Stimulated activated naive CD8-positive, alpha-beta T cell treated with anti-CD3 and anti-CD28 coated beads, Interleukin-15, amount 100 ng/mL, for 72 hours (primary cell): Measurements from ENCODE around the gene TRHDE.

Source experiments
- ATAC-seq: fragments of 150-1000 bp; cut with Tn5 transposase; 2 replicates; pipeline ENCODE4 v1.10.0; 2021; ENCODE audit warnings: mild to moderate bottlenecking, moderate library complexity
- DNase-seq, 2 donors: peaks; one replicate each; pipeline ENCODE4 v3.0.0; 2021 to 2022
- H3K27ac Mint-ChIP-seq, 2 donors: one replicate each; pipeline ENCODE4 v1.8.0; 2022; ENCODE audit warnings: mild to moderate bottlenecking in 2 of 2, mixed read lengths in 2 of 2, moderate library complexity in 2 of 2
- H3K27me3 Mint-ChIP-seq: one replicate; pipeline ENCODE4 v1.8.0; 2022; ENCODE audit warnings: mixed read lengths
- H3K4me1 Mint-ChIP-seq: one replicate; pipeline ENCODE4 v1.8.0; 2022; ENCODE audit warnings: mild to moderate bottlenecking, mixed read lengths
- H3K4me3 Mint-ChIP-seq, 2 donors: one replicate each; pipeline ENCODE4 v1.8.0; 2022; ENCODE audit warnings: mild to moderate bottlenecking in 2 of 2, mixed read lengths in 2 of 2, moderate library complexity in 1 of 2
- H3K9me3 Mint-ChIP-seq, 2 donors: one replicate each; pipeline ENCODE4 v1.8.0; 2022; ENCODE audit warnings: mixed read lengths in 2 of 2

TRHDE gene

GRCh38 chr12:72432037-72432604 lies 160.0 kb downstream of the TRHDE start:
- ATAC-seq (no peak), DNase-seq (no peak)
- Mint-ChIP-seq H3K4me3 (no peak overlapping the region), H3K27ac (no peak overlapping the region), H3K27me3 (no peaks in the 10 kb centered on the region), H3K9me3 (no peaks in the 10 kb centered on the region), H3K4me1 (no peaks in the 10 kb centered on the region)

DNA sequence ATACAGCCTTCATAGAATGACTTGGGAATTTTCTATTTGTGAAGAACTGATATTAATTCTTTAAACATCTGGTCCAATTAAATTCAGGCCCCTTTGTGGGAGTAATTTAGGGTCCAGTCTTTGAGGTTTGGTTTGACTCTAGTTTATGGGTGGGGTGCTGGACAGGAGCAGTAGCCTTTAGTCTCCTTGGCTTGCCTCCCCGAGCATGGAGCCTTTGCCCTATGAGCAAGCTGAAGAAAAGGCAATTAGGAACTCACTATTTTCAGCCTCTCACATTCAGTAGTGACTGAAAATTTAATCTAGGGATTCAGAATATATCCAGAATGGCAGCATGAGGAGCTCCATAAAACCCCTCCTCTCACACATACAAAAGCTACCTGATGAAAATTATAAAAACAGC lies 161.1 kb downstream of the TRHDE start:
- Mint-ChIP-seq H3K27me3 (no peaks in the 10 kb centered on the region), H3K9me3 (peaks cover 0 to 5% of the 10 kb centered on the region in 2 donors), H3K4me3 (no peak overlapping the region), H3K27ac (no peak overlapping the region), H3K4me1 (no peaks in the 10 kb centered on the region)
- ATAC-seq = no peak
- no peak for DNase-seq

DNA sequence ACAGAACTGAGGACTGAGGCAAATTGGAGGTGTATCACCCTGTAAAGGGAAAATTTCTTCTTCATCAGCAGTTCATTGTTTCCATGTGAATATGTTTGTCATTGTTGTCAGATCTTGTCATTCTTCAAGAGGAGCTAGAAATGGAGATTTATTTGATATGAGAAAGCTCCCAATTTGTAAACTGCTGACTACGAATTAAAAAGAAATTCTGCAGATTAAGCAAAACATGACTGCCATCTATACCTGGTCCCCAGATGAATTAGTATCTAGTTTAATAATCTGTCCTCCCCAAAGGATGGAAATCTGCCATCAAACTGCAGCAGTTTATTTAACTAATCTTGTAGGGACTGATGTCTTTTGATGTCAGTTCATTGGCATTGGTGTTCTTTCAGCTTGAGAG lies 162.8 kb downstream of the TRHDE start:
- H3K27me3 Mint-ChIP-seq = no peaks in the 10 kb centered on the region
- ATAC-seq = no peak
- H3K9me3 Mint-ChIP-seq = peaks cover 0 to 5% of the 10 kb centered on the region in 2 donors
- no peak for DNase-seq
- H3K4me3 Mint-ChIP-seq = no peak overlapping the region
- H3K4me1 Mint-ChIP-seq = no peaks in the 10 kb centered on the region
- no peak overlapping the region for H3K27ac Mint-ChIP-seq

DNA sequence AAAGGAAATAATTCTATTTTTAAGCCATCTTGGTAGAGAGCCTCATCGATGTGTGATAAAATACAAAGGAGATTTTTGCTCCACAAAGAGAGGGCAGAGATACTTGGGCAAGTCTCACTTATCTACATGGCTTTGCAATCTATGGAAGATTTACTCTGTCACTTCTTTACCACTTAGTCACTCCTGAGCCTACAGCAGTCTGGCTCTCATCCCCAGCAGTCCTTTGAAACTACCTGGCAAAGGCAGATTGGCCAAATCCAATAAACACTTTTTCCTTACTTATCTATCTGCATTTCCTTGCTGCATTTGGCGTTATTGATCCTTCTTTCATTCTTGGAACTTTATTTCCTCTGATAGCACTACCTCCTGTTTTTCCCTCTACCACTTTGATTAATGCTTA lies 170.0 kb downstream of the TRHDE start:
- H3K27ac Mint-ChIP-seq = no peak overlapping the region
- H3K9me3 Mint-ChIP-seq = peaks cover 11 to 16% of the 10 kb centered on the region in 2 donors
- no peaks in the 10 kb centered on the region for H3K27me3 Mint-ChIP-seq
- DNase-seq (no peak), ATAC-seq (no peak)
- H3K4me1 Mint-ChIP-seq = no peaks in the 10 kb centered on the region
- no peak overlapping the region for H3K4me3 Mint-ChIP-seq

DNA sequence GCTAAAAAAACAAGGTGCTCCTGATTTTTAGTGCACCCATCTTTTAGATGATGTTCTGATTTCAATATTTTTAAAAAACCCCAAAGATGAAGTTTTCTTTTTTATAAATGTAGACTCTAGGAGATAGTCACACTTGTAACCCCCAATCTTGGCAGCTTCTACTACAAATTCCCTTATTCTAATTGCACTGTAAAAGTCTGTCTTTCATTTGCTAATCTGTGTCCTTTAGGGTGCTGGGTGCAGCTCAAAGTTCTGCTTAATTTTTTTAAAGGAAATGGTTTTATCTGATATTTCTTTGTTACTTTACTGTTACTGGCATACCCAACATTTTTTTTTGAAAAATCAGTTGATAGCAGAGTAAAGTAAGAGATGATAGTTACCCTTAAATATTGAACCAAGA lies 172.0 kb downstream of the TRHDE start:
- ATAC-seq (no peak), DNase-seq (no peak)
- H3K9me3 Mint-ChIP-seq = peaks cover 11 to 12% of the 10 kb centered on the region in 2 donors
- no peak overlapping the region for H3K4me3 Mint-ChIP-seq
- no peaks in the 10 kb centered on the region for H3K27me3 Mint-ChIP-seq
- H3K4me1 Mint-ChIP-seq = no peaks in the 10 kb centered on the region
- no peak overlapping the region for H3K27ac Mint-ChIP-seq

- no peak for ATAC-seq
- H3K4me1 Mint-ChIP-seq = no peaks in the 10 kb centered on the region
Measured at GRCh38 chr12:72444566-72444965, 172.4 kb downstream of the TRHDE start.

GRCh38 chr12:72448089-72448488 lies 175.9 kb downstream of the TRHDE start:
- H3K9me3 Mint-ChIP-seq = peaks cover 7 to 14% of the 10 kb centered on the region in 2 donors
- H3K4me1 Mint-ChIP-seq = no peaks in the 10 kb centered on the region
- no peak overlapping the region for H3K4me3 Mint-ChIP-seq
- H3K27me3 Mint-ChIP-seq = no peaks in the 10 kb centered on the region
- DNase-seq = no peak
- ATAC-seq = no peak
- H3K27ac Mint-ChIP-seq = no peak overlapping the region

More at GRCh38 chr12:72444566-72444965, 172.4 kb downstream of the TRHDE start:
- DNase-seq = no peak
- no peak overlapping the region for H3K27ac Mint-ChIP-seq
- no peaks in the 10 kb centered on the region for H3K27me3 Mint-ChIP-seq
- no peak overlapping the region for H3K4me3 Mint-ChIP-seq
- H3K9me3 Mint-ChIP-seq = peaks cover 11 to 12% of the 10 kb centered on the region in 2 donors

DNA sequence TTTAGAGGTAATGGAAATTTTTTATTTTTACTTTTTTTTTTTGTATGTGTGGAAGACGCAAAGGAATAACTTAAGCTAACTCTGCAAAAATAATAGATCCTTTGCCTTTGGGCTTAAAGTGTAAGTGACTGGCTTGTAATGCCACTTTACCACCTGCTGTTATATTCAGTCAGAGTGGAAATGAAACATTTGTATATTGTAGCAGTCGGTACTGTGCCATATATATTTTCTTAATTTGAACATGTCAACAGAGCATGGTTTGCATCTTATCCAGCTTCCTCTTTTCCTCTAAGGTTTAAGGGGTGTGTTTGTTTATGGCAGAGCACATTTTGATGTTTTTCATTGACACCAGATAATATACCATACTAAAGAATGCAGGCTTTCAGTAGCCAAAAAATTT lies 176.6 kb downstream of the TRHDE start:
- Mint-ChIP-seq H3K4me1 (no peaks in the 10 kb centered on the region), H3K27ac (no peak overlapping the region), H3K9me3 (peaks cover 9 to 19% of the 10 kb centered on the region in 2 donors), H3K4me3 (no peak overlapping the region), H3K27me3 (no peaks in the 10 kb centered on the region)
- no peak for DNase-seq
- no peak for ATAC-seq

DNA sequence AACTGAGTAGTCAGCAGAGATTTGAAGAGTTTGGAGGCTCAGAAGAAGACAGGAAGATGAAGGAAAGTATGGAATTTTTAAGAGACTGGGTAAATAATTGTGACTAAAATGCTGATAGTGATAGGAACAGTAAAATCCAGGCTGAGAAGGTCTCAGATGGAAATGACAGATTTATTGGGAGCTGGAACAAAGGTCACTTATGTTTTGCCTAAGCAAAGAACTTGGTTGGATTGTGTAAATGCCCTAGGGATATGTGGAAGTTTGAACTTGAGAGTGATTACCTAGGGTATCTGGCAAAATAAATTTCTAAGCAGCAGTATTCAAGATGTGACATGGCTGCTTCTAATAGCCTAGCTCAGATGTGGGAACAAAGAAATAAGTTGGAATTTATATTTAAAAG lies 180.9 kb downstream of the TRHDE start:
- H3K4me3 Mint-ChIP-seq = no peak overlapping the region
- peaks cover 9 to 14% of the 10 kb centered on the region in 2 donors for H3K9me3 Mint-ChIP-seq
- H3K4me1 Mint-ChIP-seq = no peaks in the 10 kb centered on the region
- no peaks in the 10 kb centered on the region for H3K27me3 Mint-ChIP-seq
- DNase-seq (no peak), ATAC-seq (no peak)
- H3K27ac Mint-ChIP-seq = no peak overlapping the region

GRCh38 chr12:72453550-72453949 lies 181.4 kb downstream of the TRHDE start:
- Mint-ChIP-seq H3K4me1 (no peaks in the 10 kb centered on the region), H3K9me3 (peaks cover 9 to 14% of the 10 kb centered on the region in 2 donors), H3K27ac (no peak overlapping the region), H3K4me3 (no peak overlapping the region), H3K27me3 (no peaks in the 10 kb centered on the region)
- DNase-seq (no peak), ATAC-seq (no peak)

GRCh38 chr12:72464471-72464870 lies 192.3 kb downstream of the TRHDE start:
- ATAC-seq = no peak
- Mint-ChIP-seq H3K27me3 (no peaks in the 10 kb centered on the region), H3K4me3 (no peak overlapping the region), H3K4me1 (no peaks in the 10 kb centered on the region), H3K9me3 (peaks cover 6 to 7% of the 10 kb centered on the region in 2 donors), H3K27ac (no peak overlapping the region)
- no peak for DNase-seq

DNA sequence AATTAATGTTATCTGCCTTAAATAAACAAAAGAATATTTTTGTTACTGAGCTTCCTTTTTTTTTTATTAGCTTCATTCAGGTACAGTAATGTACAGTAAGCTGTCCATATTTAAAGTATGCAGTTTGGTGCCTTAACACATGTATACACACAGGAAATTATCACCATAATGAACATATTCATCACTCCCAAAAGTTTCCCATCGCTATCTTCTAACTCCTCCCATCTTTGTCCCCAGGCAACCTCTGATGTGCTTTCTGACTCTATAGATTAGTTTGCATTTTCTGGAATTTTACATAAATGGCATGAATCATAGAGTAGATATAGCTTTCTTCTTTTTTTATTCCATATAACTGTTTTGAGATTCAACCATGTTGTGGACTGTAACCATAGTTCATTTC lies 193.0 kb downstream of the TRHDE start:
- Mint-ChIP-seq H3K4me3 (no peak overlapping the region), H3K27ac (no peak overlapping the region), H3K27me3 (no peaks in the 10 kb centered on the region), H3K9me3 (peaks cover 6 to 7% of the 10 kb centered on the region in 2 donors), H3K4me1 (no peaks in the 10 kb centered on the region)
- DNase-seq = no peak
- ATAC-seq = no peak

GRCh38 chr12:72465940-72466630 lies 193.9 kb downstream of the TRHDE start:
- no peaks in the 10 kb centered on the region for H3K27me3 Mint-ChIP-seq
- DNase-seq (no peak), ATAC-seq (no peak)
- H3K4me3 Mint-ChIP-seq = no peak overlapping the region
- no peak overlapping the region for H3K27ac Mint-ChIP-seq
- peaks cover 6 to 7% of the 10 kb centered on the region in 2 donors for H3K9me3 Mint-ChIP-seq
- no peaks in the 10 kb centered on the region for H3K4me1 Mint-ChIP-seq

- Mint-ChIP-seq H3K27me3 (no peaks in the 10 kb centered on the region), H3K4me3 (no peak overlapping the region), H3K4me1 (no peaks in the 10 kb centered on the region), H3K27ac (no peak overlapping the region), H3K9me3 (peaks cover 6 to 7% of the 10 kb centered on the region in 2 donors)
- DNase-seq (no peak), ATAC-seq (no peak)
Measured at GRCh38 chr12:72467985-72468384, 195.8 kb downstream of the TRHDE start.

DNA sequence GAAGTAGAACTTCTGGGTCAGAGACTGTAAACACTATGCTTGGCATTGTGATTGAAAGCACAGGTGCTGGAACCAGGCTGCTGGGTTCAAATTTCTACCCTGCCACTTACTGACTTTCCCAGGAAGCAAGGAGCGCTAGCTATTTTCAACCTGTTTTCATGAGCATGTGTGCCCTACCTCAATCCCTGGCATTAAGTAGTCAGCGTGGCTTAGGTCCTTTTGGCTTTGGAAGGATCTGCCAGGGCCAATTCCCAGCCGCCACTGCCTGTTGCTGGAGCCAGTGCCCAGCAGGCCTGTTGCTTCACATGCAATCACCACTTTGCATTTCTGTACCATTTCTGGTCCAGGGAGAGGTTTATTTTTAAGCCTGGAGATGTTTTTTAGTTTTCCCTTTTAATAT lies 196.3 kb downstream of the TRHDE start:
- no peaks in the 10 kb centered on the region for H3K27me3 Mint-ChIP-seq
- no peak overlapping the region for H3K4me3 Mint-ChIP-seq
- no peak overlapping the region for H3K27ac Mint-ChIP-seq
- H3K9me3 Mint-ChIP-seq = peaks cover 6 to 7% of the 10 kb centered on the region in 2 donors
- no peaks in the 10 kb centered on the region for H3K4me1 Mint-ChIP-seq
- ATAC-seq (no peak), DNase-seq (no peak)

- ATAC-seq (no peak), DNase-seq (no peak)
- peaks cover under 1 to 6% of the 10 kb centered on the region in 2 donors for H3K9me3 Mint-ChIP-seq
- no peak overlapping the region for H3K27ac Mint-ChIP-seq
- no peak overlapping the region for H3K4me3 Mint-ChIP-seq
- H3K4me1 Mint-ChIP-seq = no peaks in the 10 kb centered on the region
- H3K27me3 Mint-ChIP-seq = no peaks in the 10 kb centered on the region
Measured at GRCh38 chr12:72471806-72472205, 199.6 kb downstream of the TRHDE start.

DNA sequence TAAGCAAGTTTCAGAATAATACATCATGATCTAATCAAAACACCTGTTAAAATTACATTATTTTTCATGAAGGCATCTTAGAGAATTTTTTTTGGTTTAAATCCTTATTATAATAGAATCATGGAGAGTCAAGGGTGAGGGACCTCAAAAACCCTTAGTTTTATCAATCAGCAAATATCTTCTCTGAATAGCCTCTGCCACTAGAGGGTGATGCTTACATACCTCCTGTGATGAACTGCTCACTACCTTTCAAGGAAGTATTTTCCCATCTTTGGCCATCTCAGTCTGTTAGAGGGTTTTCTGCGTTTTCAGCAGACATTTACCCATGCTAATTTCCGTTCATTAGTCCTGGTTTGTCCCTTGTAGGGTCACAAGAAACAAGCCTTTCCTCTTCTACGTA lies 200.2 kb downstream of the TRHDE start:
- no peak for ATAC-seq

More for the DNA sequence above, 200.2 kb downstream of the TRHDE start:
- Mint-ChIP-seq H3K4me3 (no peak overlapping the region), H3K9me3 (peaks cover 0 to 6% of the 10 kb centered on the region in 2 donors), H3K27ac (no peak overlapping the region), H3K4me1 (no peaks in the 10 kb centered on the region), H3K27me3 (no peaks in the 10 kb centered on the region)
- no peak for DNase-seq
